GM06990 (cell line): ENCODE measurements around the gene OR10H5.
"Not testable (repeated sequence)": the region's sequence is repeated elsewhere in the genome, so short reads cannot be mapped to it uniquely, and the experiment has no call there.

Experiments used
- DNase-seq: peaks from one replicate; pipeline ENCODE4 v3.0.0-alpha.2; 2011; ENCODE audit not compliant: insufficient read length; ENCODE audit errors: extremely low read depth
- H3K27me3 ChIP-seq: replicated peaks from 2 replicates; pipeline ENCODE4 v1.6.0; 2011; ENCODE audit warnings: low read length; ENCODE audit not compliant: control insufficient read depth, insufficient read depth
- H3K36me3 ChIP-seq: 2 replicates; pipeline ENCODE4 v1.5.1; 2011; ENCODE audit warnings: low read length; ENCODE audit not compliant: control insufficient read depth, insufficient read depth
- H3K4me3 ChIP-seq: replicated peaks from 2 replicates; pipeline ENCODE4 v1.5.1; 2011; ENCODE audit warnings: low read depth, mild to moderate bottlenecking, control low read depth, low read length
- TF ChIP-seq, protein P1 (sequence below): IDR thresholded peaks from 2 replicates; pipeline ENCODE4 v1.5.1; 2011; ENCODE audit warnings: low read length, control low read depth, mild to moderate bottlenecking, inconsistent platforms; ENCODE audit not compliant: insufficient read depth, poor library complexity, severe bottlenecking

OR10H5 gene

DNA sequence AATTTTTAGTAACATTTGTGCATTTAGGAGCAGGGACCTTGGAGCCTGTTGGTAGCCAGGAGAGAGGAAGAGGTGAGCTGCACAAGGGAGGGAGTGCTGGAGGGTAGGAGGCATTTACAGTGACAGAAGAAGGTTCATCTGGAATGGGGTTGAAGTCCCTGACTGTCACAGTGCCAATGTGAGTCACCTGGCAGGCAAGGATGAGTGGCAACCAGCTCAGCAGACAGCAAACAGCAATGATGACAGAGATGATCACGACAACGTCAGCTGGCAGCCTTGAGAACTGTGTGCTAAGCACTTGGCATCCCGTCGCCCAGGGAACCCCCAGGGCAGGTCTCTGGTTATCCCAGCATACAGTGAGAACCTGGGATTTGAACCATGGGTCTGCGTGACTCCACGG, 2.6 kb downstream of the OR10H5 start:
- no peak for DNase-seq
- Histone ChIP-seq H3K4me3 (no peak overlapping the region), H3K27me3 (no peaks in the 10 kb centered on the region; the same call in 1 of the 2 replicates), H3K36me3 (no peaks in the 10 kb centered on the region)
- TF ChIP-seq, protein P1, sequence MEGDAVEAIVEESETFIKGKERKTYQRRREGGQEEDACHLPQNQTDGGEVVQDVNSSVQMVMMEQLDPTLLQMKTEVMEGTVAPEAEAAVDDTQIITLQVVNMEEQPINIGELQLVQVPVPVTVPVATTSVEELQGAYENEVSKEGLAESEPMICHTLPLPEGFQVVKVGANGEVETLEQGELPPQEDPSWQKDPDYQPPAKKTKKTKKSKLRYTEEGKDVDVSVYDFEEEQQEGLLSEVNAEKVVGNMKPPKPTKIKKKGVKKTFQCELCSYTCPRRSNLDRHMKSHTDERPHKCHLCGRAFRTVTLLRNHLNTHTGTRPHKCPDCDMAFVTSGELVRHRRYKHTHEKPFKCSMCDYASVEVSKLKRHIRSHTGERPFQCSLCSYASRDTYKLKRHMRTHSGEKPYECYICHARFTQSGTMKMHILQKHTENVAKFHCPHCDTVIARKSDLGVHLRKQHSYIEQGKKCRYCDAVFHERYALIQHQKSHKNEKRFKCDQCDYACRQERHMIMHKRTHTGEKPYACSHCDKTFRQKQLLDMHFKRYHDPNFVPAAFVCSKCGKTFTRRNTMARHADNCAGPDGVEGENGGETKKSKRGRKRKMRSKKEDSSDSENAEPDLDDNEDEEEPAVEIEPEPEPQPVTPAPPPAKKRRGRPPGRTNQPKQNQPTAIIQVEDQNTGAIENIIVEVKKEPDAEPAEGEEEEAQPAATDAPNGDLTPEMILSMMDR = no peak

DNA sequence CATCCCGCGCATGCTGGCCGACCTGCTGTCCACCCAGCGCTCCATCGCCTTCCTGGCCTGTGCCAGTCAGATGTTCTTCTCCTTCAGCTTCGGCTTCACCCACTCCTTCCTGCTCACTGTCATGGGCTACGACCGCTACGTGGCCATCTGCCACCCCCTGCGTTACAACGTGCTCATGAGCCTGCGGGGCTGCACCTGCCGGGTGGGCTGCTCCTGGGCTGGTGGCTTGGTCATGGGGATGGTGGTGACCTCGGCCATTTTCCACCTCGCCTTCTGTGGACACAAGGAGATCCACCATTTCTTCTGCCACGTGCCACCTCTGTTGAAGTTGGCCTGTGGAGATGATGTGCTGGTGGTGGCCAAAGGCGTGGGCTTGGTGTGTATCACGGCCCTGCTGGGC, 6.8 kb downstream of the OR10H5 start:
- not testable (repeated sequence) for H3K27me3 ChIP-seq, H3K36me3 ChIP-seq, DNase-seq, H3K4me3 ChIP-seq

DNA sequence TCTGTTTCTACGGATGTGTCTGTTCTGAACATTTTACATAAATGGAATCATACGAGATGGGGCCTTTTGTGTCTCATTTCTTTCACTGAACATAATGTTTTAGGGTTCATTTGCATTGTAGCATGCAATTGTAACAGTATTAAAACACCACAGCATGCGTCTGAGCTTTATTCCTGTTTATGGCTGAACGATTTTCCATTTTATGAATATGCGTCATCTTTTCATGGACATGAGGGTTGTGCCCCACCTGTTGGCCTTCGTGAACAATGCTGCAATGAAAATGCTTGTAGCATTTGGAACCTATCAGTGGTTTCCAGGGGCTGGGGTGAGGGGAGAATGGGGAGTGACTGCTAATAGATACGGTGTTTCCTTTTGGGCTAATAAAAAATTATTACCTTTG, 22.9 kb downstream of the OR10H5 start:
- no peak overlapping the region for H3K4me3 ChIP-seq
- no peak for DNase-seq
- TF ChIP-seq, protein P1 = peak; percentile 44
- no peaks in the 10 kb centered on the region; the same call in 1 of the 2 replicates for H3K27me3 ChIP-seq
- H3K36me3 ChIP-seq = no peaks in the 10 kb centered on the region

DNA sequence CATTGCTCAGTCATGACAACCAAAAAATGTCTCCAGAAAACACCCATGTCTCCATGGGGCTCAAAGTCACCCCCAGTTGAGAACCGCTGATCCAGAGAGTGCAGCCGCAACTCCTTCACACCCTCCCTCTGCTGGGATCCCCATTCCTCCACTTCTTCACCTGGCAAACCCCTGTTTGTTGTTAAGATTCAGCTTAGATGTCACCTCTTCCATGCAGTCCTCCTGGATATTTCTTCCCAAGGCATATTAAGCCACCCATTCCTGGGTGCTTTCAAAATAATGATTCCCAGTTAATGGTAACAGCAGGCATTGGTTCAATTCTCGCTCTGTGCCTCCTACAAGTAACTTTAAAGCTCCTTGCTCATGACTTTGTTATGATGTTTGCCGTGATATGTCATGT, 24.0 kb downstream of the OR10H5 start:
- DNase-seq = no peak

DNA sequence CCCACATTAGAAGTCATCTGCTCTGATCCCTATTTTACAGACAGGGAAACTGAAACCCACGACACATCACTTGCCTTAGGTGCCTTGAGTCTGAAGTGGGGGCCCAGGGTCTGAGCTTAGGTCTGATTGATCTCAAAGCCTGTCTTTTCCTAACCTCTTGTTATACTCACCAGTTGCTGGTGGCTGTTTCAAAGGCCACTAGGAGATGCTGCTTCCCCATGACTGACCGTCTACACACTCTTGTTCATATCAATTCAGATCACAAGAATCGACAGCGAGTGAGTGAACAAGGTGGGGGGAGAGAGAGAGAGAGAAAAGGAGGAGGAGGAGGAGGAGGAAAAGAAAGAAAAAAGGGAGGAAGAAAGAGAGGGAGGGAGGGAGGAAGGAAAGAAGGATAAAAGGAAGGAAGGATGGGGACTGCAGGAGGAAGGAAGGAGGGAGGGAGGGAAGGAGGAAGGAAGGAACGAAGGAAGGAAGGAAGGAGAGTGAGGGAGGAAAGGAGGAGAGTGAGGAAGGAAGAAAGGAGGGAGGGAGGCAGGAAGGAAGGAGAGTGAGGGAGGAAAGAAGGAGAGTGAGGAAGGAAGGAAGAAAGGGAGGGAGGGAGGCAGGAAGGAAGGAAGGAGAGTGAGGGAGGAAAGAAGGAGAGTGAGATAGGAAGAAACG, 24.7 kb downstream of the OR10H5 start:
- no peak for DNase-seq
- Histone ChIP-seq H3K27me3 (no peaks in the 10 kb centered on the region; the same call in 1 of the 2 replicates), H3K4me3 (no peak overlapping the region), H3K36me3 (no peaks in the 10 kb centered on the region)
- TF ChIP-seq, protein P1 = peak; percentile 19

More for the DNA sequence above, 24.0 kb downstream of the OR10H5 start:
- TF ChIP-seq, protein P1 = no peak
- Histone ChIP-seq H3K27me3 (no peaks in the 10 kb centered on the region; the same call in 1 of the 2 replicates), H3K4me3 (no peak overlapping the region), H3K36me3 (no peaks in the 10 kb centered on the region)

DNA sequence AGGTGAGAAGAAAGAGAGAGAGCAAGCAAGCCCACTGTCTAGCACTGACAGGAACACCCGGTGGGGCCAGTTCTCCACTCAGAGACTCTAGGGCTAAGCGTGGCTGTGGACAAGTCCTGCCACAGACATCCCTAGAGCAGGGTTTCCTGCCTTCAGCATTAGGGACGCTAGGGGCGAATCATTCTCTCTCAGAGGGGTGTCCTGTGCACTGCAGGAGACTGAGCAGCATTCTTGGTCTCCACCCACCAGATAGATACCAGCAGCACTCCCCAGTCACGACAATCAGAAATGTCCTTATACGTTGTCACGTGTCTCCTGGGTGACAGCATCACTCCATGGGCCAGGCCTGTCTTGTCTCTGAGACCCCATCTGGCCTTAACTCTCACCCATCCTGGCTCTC, 26.5 kb downstream of the OR10H5 start:
- no peak overlapping the region for H3K4me3 ChIP-seq

More for the DNA sequence above, 26.5 kb downstream of the OR10H5 start:
- no peak for DNase-seq
- Histone ChIP-seq H3K36me3 (no peaks in the 10 kb centered on the region), H3K27me3 (no peaks in the 10 kb centered on the region; the same call in 1 of the 2 replicates)
- TF ChIP-seq, protein P1 = no peak
